Stimulated activated effector memory CD8-positive, alpha-beta T cell treated with anti-CD3 and anti-CD28 coated beads, Interleukin-12 subunit alpha, Interleukin-12 subunit beta, amount 100 ng/mL, for 72 hours (primary cell): ENCODE data around the gene GABPB1.
A peak's percentile ranks its signal among the peaks of the same experiment; 100 is the strongest.

Source experiments
- ATAC-seq: fragments of 150-1000 bp; cut with Tn5 transposase; 2 replicates; pipeline ENCODE4 v1.10.0; 2021
- DNase-seq, 2 donors: peaks; one replicate each; pipeline ENCODE4 v3.0.0; 2021 to 2022; ENCODE audit warnings: low spot score in 2 of 2
- H3K27ac Mint-ChIP-seq: one replicate; pipeline ENCODE4 v1.8.0; 2022; ENCODE audit warnings: mild to moderate bottlenecking, mixed read lengths
- H3K36me3 Mint-ChIP-seq: one replicate; pipeline ENCODE4 v1.8.0; 2022; ENCODE audit warnings: mild to moderate bottlenecking, mixed read lengths
- H3K4me1 Mint-ChIP-seq: one replicate; pipeline ENCODE4 v1.8.0; 2022; ENCODE audit warnings: mixed read lengths
- H3K4me3 Mint-ChIP-seq: one replicate; pipeline ENCODE4 v1.8.0; 2022; ENCODE audit warnings: mild to moderate bottlenecking, mixed read lengths
- H3K9me3 Mint-ChIP-seq: one replicate; pipeline ENCODE4 v1.8.0; 2022; ENCODE audit warnings: mixed read lengths

The GABPB1 gene

DNA sequence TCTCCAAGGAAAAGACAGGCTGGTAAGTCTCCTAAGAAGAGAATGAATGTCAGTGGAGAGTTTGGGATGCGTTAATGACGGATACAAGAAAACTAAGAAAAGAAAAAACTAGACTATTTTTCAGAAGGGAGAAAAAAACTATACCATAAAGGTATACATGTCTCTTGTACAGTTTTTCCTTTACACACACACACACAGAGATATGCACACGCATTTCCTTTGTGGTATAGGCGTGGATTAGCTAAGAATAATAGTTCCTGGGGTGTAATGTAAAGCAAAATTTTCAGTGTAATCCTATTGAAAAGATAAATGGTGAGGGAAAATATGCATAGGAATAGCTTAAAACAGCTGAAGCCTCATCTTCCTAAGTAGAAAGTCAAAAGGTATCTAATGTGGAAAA lies 36.3 kb downstream of the GABPB1 start:
- Mint-ChIP-seq H3K27ac (peak overlapping the region; percentile 82), H3K36me3 (peaks cover 5% of the 10 kb centered on the region), H3K4me1 (peaks cover 14% of the 10 kb centered on the region), H3K9me3 (no peaks in the 10 kb centered on the region), H3K4me3 (peak overlapping the region; percentile 55)
- ATAC-seq (no peak), DNase-seq (no peak)

GRCh38 chr15:50315814-50316630 lies 39.0 kb downstream of the GABPB1 start:
- Mint-ChIP-seq H3K27ac (no peak overlapping the region), H3K4me3 (no peak overlapping the region), H3K9me3 (no peaks in the 10 kb centered on the region), H3K4me1 (peaks cover 14% of the 10 kb centered on the region), H3K36me3 (peaks cover 5% of the 10 kb centered on the region)
- no peak for DNase-seq
- ATAC-seq, result no peak

- no peaks in the 10 kb centered on the region for H3K4me1 Mint-ChIP-seq
- DNase-seq (no peak), ATAC-seq (no peak)
- no peak overlapping the region for H3K27ac Mint-ChIP-seq
- H3K4me3 Mint-ChIP-seq, result no peak overlapping the region
- H3K36me3 Mint-ChIP-seq, result peaks cover 28% of the 10 kb centered on the region
- H3K9me3 Mint-ChIP-seq, result no peaks in the 10 kb centered on the region
Observed at GRCh38 chr15:50312636-50313035, 42.4 kb downstream of the GABPB1 start.

GRCh38 chr15:50307799-50308198 lies 47.2 kb downstream of the GABPB1 start:
- Mint-ChIP-seq H3K4me1 (no peaks in the 10 kb centered on the region), H3K27ac (no peak overlapping the region), H3K36me3 (peaks cover 60% of the 10 kb centered on the region), H3K9me3 (no peaks in the 10 kb centered on the region), H3K4me3 (no peak overlapping the region)
- no peak for DNase-seq
- no peak for ATAC-seq

- no peak overlapping the region for H3K27ac Mint-ChIP-seq
- no peaks in the 10 kb centered on the region for H3K9me3 Mint-ChIP-seq
- ATAC-seq (no peak), DNase-seq (no peak)
- peaks cover 89% of the 10 kb centered on the region for H3K36me3 Mint-ChIP-seq
- no peaks in the 10 kb centered on the region for H3K4me1 Mint-ChIP-seq
- no peak overlapping the region for H3K4me3 Mint-ChIP-seq
Observed at GRCh38 chr15:50304836-50305235, 50.2 kb downstream of the GABPB1 start.

DNA sequence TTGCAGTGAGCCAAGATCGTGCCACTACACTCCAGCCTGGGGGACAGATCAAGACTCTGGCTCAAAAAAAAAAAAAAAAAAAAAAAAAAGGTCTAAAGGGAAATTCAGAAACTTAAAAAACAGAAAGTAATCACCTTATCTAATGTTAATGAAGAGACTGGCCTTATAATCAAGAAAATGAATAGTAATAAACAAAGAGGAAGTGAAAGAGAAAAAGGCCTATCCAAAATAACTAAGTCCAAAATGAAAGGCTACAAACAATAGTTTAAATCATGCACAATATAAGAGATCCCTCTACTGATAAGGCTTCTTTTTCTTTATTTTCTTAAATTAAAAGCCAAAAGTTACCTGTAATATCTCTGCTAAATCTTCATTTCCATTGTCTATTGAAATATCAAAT lies 52.4 kb downstream of the GABPB1 start:
- DNase-seq (no peak), ATAC-seq (no peak)
- no peaks in the 10 kb centered on the region for H3K9me3 Mint-ChIP-seq
- H3K4me1 Mint-ChIP-seq, result no peaks in the 10 kb centered on the region
- peaks cover 89% of the 10 kb centered on the region for H3K36me3 Mint-ChIP-seq
- H3K27ac Mint-ChIP-seq, result no peak overlapping the region
- H3K4me3 Mint-ChIP-seq, result no peak overlapping the region

GRCh38 chr15:50298340-50298739 lies 56.7 kb downstream of the GABPB1 start:
- Mint-ChIP-seq H3K9me3 (no peaks in the 10 kb centered on the region), H3K4me3 (no peak overlapping the region), H3K36me3 (peaks cover 99% of the 10 kb centered on the region), H3K4me1 (no peaks in the 10 kb centered on the region), H3K27ac (peak overlapping the region; percentile 37)
- DNase-seq (no peak), ATAC-seq (no peak)

GRCh38 chr15:50295966-50296365 lies 59.0 kb downstream of the GABPB1 start:
- peaks cover 95% of the 10 kb centered on the region for H3K36me3 Mint-ChIP-seq
- H3K27ac Mint-ChIP-seq, result no peak overlapping the region
- no peaks in the 10 kb centered on the region for H3K9me3 Mint-ChIP-seq
- no peaks in the 10 kb centered on the region for H3K4me1 Mint-ChIP-seq
- ATAC-seq, result no peak
- H3K4me3 Mint-ChIP-seq, result no peak overlapping the region
- no peak for DNase-seq

GRCh38 chr15:50289749-50290148 lies 65.2 kb downstream of the GABPB1 start:
- peaks cover 94% of the 10 kb centered on the region for H3K36me3 Mint-ChIP-seq
- no peak overlapping the region for H3K27ac Mint-ChIP-seq

GRCh38 chr15:50287324-50288116 lies 67.5 kb downstream of the GABPB1 start:
- Mint-ChIP-seq H3K4me1 (no peaks in the 10 kb centered on the region), H3K27ac (no peak overlapping the region), H3K4me3 (no peak overlapping the region), H3K36me3 (peaks cover 77% of the 10 kb centered on the region), H3K9me3 (no peaks in the 10 kb centered on the region)
- DNase-seq, result no peak
- no peak for ATAC-seq

More at GRCh38 chr15:50289749-50290148, 65.2 kb downstream of the GABPB1 start:
- Mint-ChIP-seq H3K4me1 (no peaks in the 10 kb centered on the region), H3K4me3 (no peak overlapping the region), H3K9me3 (no peaks in the 10 kb centered on the region)
- ATAC-seq, result no peak
- DNase-seq, result no peak

DNA sequence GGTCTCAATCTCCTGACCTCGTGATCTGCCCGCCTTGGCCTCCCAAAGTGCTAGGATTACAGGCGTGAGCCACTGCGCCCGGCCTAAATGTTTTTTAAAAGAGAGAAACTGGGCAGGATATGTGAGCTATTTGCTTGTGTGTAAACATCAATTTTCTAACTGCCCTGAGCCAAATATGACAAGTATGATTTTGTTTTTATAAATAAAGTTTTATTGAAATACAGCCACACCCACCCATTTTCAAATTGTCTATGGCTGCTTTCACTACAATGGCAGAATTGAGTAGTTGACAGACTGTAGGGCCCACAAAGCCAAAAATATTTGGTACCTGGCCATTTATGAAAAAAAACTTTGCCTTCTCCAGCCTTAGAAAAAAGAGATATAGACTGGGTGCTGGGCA lies 73.6 kb downstream of the GABPB1 start:
- no peak for ATAC-seq
- peaks cover 3% of the 10 kb centered on the region for H3K4me1 Mint-ChIP-seq
- H3K9me3 Mint-ChIP-seq, result no peaks in the 10 kb centered on the region
- no peak overlapping the region for H3K4me3 Mint-ChIP-seq
- H3K27ac Mint-ChIP-seq, result no peak overlapping the region
- H3K36me3 Mint-ChIP-seq, result peaks cover 46% of the 10 kb centered on the region
- no peak for DNase-seq

GRCh38 chr15:50280271-50280670 lies 74.7 kb downstream of the GABPB1 start:
- H3K9me3 Mint-ChIP-seq, result no peaks in the 10 kb centered on the region
- H3K27ac Mint-ChIP-seq, result peak overlapping the region; percentile 39
- H3K4me1 Mint-ChIP-seq, result peaks cover 9% of the 10 kb centered on the region
- H3K4me3 Mint-ChIP-seq, result no peak overlapping the region
- ATAC-seq (no peak), DNase-seq (no peak)
- peaks cover 35% of the 10 kb centered on the region for H3K36me3 Mint-ChIP-seq

- Mint-ChIP-seq H3K27ac (peak overlapping the region; percentile 40), H3K36me3 (peaks cover 30% of the 10 kb centered on the region), H3K4me3 (no peak overlapping the region), H3K4me1 (peaks cover 13% of the 10 kb centered on the region), H3K9me3 (no peaks in the 10 kb centered on the region)
- ATAC-seq (no peak), DNase-seq (no peak)
Observed at GRCh38 chr15:50278496-50278895, 76.5 kb downstream of the GABPB1 start.

DNA sequence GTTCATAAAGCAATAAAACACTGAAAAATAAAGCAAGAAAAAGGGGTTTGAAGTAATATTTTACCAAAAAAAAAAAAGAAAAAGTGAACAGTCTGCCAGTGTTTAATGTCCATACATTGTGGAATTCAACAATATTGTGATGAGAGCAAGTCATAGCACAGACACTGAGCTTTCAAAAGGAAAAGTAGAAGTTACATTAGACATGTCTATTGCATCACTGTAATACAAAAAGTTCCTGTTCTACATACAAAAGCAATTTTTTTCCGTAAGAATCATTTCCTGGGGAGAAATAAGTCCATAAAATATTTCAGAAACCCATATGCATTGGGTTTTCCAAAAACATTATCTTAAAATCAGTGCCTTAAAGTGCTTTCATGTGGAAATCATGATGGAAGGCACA lies 77.6 kb downstream of the GABPB1 start:
- ATAC-seq, result no peak
- Mint-ChIP-seq H3K27ac (no peak overlapping the region), H3K36me3 (peaks cover 30% of the 10 kb centered on the region), H3K4me1 (peaks cover 13% of the 10 kb centered on the region), H3K4me3 (no peak overlapping the region), H3K9me3 (no peaks in the 10 kb centered on the region)
- DNase-seq, result no peak

- ATAC-seq (no peak), DNase-seq (no peak)
- Mint-ChIP-seq H3K4me3 (no peak overlapping the region), H3K9me3 (no peaks in the 10 kb centered on the region), H3K36me3 (peaks cover 30% of the 10 kb centered on the region), H3K27ac (peak overlapping the region; percentile 44), H3K4me1 (peaks cover 13% of the 10 kb centered on the region)
Observed at GRCh38 chr15:50275908-50276307, 79.1 kb downstream of the GABPB1 start.

- H3K27ac Mint-ChIP-seq, result peak overlapping the region; percentile 71
- DNase-seq, result no peak
- H3K36me3 Mint-ChIP-seq, result peaks cover 25% of the 10 kb centered on the region
- H3K9me3 Mint-ChIP-seq, result no peaks in the 10 kb centered on the region
- peak; percentile 62 for ATAC-seq
- peaks cover 13% of the 10 kb centered on the region for H3K4me1 Mint-ChIP-seq
- H3K4me3 Mint-ChIP-seq, result peak overlapping the region; percentile 13
Observed at GRCh38 chr15:50275091-50275490, 79.9 kb downstream of the GABPB1 start.
